Psoas muscle (tissue), 8 donors: ENCODE measurements around the gene ARNT2. TPM values are rescaled to one million over a fixed set of nuclear protein-coding genes. Genes with fewer than 3 reads are reported as not detected.

Experiments used
- ATAC-seq, 4 donors: fragments of 200-7000 bp; cut with Tn5 transposase; one replicate each; pipeline ENCODE4 v1.9.1; 2020; ENCODE audit warnings: moderate library complexity in 3 of 4, mild to moderate bottlenecking in 2 of 4
- DNase-seq, 2 donors: peaks; one replicate each; pipeline ENCODE4 v3.0.0-alpha.2; 2020
- H3K27ac ChIP-seq: fragments of 200-600 bp; one replicate; pipeline ENCODE4 v1.8.0; 2022
- H3K27me3 ChIP-seq, 3 donors: fragments of 200-600 bp in 1 of 3; one replicate each; pipeline versions ENCODE4 v1.6.1 to v1.8.0; 2013 to 2022; ENCODE audit warnings: low read length in 2 of 3, mild to moderate bottlenecking in 2 of 3, moderate library complexity in 1 of 3; ENCODE audit not compliant: insufficient read depth in 3 of 3
- H3K36me3 ChIP-seq, 2 donors: fragments of 200-600 bp in 1 of 2; one replicate each; pipeline versions ENCODE4 v1.6.1 to v1.8.0; 2013 to 2022; ENCODE audit warnings: low read depth in 1 of 2, mild to moderate bottlenecking in 1 of 2, moderate library complexity in 1 of 2; ENCODE audit not compliant: insufficient read depth in 1 of 2
- H3K4me1 ChIP-seq: fragments of 200-600 bp; one replicate; pipeline ENCODE4 v1.8.0; 2022
- H3K4me3 ChIP-seq: fragments of 200-600 bp; one replicate; pipeline ENCODE4 v1.8.0; 2022; ENCODE audit warnings: mild to moderate bottlenecking
- H3K9me3 ChIP-seq: fragments of 200-600 bp; one replicate; pipeline ENCODE4 v1.8.0; 2022
- WGBS, 3 donors: extraction: QIAGEN DNeasy Blood & Tissue Kit; methylation state at CpG; one replicate each; pipeline versions ENCODE4 v1.1.6 to v1.1.7; 2013; 5-methylcytosine and 5-hydroxymethylcytosine counted together
- intact Hi-C, 2 donors: fragments of 100-400 bp; cut with DNase I; formaldehyde crosslinking; loops; one replicate each; pipeline versions ENCODE4 v1.11.0 to v1.14.2; 2022
- polyA plus RNA-seq, 3 donors: library from polyadenylated mRNA; stranded (reverse); fragments of 200-250 nt; gene quantifications; one replicate each; pipeline ENCODE4 v1.2.3, GENCODE V29; 2013
- total RNA-seq, 4 donors: library from RNA; stranded (reverse); fragmentation: NEBNext Ultra II Directional in 2 of 4; extraction: Animal tissue kit (Norgen Biotek cat#: 25700) in 2 of 4; gene quantifications; one replicate each; pipeline versions ENCODE4 v1.2.1 to v1.2.4, GENCODE V29; 2021 to 2023
- TF ChIP-seq, protein P1 (sequence below): fragments of 200-600 bp; IDR thresholded peaks from one replicate; pipeline ENCODE4 v1.8.0; 2022; ENCODE audit warnings: antibody characterized with exemption
- donor health status: healthy with polysubstance abuse.
- donor health status: DM: no; HTN: no; CAD: no; lungs with moderate emphysema.
- donor health status: Bipolar disorder and iron deficiency.
- donor health status: healthy.
- donor health status: DM: yes; HTN: yes; CAD: no.
- donor health status: DM: no; HTN: no; CAD: no.
- donor health status: DM: no; HTN: no; CAD: no.
- donor health status: DM: yes; HTN: yes; CAD: no.

ARNT2 gene
- total and polyA plus RNA-seq, 7 donors, result 0.09 to 12.2 (median 4.4) TPM

DNA sequence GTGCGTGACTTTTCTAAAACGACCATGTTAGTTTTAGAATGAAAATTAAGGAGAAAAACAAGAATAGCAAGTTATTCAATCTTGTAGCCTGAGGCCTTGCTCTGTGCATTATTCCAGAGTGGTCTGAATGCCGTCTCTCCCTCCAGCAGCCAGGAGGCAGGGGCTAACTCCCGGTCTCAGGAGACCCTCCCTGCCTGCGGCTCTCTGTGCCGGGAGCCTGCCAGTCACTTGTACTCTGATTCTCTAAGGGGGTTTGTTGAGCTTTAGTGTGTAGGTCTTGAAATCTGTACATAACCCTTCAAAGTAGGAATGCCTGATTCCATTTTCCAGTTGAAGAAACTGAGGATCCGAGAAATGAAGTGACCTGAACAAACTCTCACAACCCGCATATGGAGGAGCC is 97.3 kb downstream of the ARNT2 start:
- TF ChIP-seq, protein P1, sequence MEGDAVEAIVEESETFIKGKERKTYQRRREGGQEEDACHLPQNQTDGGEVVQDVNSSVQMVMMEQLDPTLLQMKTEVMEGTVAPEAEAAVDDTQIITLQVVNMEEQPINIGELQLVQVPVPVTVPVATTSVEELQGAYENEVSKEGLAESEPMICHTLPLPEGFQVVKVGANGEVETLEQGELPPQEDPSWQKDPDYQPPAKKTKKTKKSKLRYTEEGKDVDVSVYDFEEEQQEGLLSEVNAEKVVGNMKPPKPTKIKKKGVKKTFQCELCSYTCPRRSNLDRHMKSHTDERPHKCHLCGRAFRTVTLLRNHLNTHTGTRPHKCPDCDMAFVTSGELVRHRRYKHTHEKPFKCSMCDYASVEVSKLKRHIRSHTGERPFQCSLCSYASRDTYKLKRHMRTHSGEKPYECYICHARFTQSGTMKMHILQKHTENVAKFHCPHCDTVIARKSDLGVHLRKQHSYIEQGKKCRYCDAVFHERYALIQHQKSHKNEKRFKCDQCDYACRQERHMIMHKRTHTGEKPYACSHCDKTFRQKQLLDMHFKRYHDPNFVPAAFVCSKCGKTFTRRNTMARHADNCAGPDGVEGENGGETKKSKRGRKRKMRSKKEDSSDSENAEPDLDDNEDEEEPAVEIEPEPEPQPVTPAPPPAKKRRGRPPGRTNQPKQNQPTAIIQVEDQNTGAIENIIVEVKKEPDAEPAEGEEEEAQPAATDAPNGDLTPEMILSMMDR, result no peak
- intact Hi-C loops, result no loop called here
- no peak overlapping the region for H3K4me3 ChIP-seq

DNA sequence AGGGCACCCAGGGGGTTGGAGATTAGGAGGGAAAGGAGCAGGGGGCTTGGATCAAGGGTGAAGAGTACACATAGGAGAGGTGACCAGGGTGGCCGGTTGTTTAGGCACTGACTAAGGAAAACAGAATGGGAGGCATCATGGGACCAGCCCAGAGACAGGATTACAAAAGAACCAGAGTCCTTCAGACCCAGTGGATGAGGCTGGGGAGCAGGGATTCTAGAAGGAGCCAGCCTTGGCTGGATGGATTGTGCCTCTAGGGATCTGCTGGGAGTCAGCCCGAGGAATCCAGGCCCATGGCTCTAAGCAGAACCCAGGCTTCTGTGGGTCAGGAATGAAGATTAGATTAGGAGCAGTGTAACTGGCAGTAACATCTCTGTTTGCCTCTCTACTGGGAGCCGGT is 98.6 kb downstream of the ARNT2 start:
- ATAC-seq, result no peak
- 68 to 95% (median 74%) methylated on average over 3 of the region's 3 CpGs for WGBS, 3 donors
- intact Hi-C loops, result no loop called here
- Histone ChIP-seq H3K36me3 (no peaks in the 10 kb centered on the region), H3K27ac (no peak overlapping the region), H3K4me1 (no peaks in the 10 kb centered on the region), H3K9me3 (no peaks in the 10 kb centered on the region), H3K27me3 (peaks cover 0 to 2% (median 0%) of the 10 kb centered on the region in 3 donors), H3K4me3 (no peak overlapping the region)
- TF ChIP-seq, protein P1, result no peak
- no peak for DNase-seq

More for the DNA sequence above, 97.3 kb downstream of the ARNT2 start:
- no peaks in the 10 kb centered on the region for H3K9me3 ChIP-seq
- 92 to 95% (median 94%) methylated on average over 8 of the region's 8 CpGs for WGBS, 3 donors
- H3K27ac ChIP-seq, result no peak overlapping the region
- H3K4me1 ChIP-seq, result no peaks in the 10 kb centered on the region
- ATAC-seq, result no peak
- H3K36me3 ChIP-seq, result no peaks in the 10 kb centered on the region
- no peak for DNase-seq
- H3K27me3 ChIP-seq, result peaks cover 0 to 2% (median 0%) of the 10 kb centered on the region in 3 donors

DNA sequence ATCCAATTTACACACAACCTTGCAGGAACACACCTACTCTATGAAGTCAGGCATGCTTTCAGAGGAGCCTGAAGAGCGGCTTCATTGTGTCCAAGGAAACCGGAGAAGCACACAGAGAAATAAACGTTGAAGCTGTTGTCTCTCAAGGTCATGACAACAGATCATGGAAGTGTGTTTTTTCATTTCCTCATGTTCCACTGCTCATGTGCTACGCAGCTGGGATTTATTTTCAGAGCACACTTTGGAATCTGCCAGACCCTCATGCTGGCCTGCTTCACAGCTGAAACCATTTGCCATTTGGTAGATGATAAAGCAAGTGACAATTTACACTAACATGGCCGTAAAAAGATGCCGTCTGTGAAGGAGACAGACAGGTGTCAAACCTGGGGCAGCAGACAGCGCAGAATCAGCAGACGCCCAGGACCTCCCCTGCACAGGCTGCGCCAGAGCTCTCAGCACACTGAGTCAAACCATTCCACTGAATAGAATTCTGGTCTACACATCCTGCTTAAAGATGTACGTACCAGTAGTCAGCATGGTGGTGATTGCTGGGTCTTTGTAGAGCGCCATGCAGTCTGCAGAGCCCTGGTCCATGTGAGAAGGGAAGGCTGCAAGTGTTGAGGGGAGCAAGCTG is 99.3 kb downstream of the ARNT2 start:
- ATAC-seq, result no peak
- peaks cover 0 to 3% of the 10 kb centered on the region in 2 donors for H3K36me3 ChIP-seq
- no peaks in the 10 kb centered on the region for H3K9me3 ChIP-seq
- no peak for DNase-seq
- H3K27ac ChIP-seq, result no peak overlapping the region
- WGBS, 3 donors, result 65 to 74% (median 71%) methylated on average over 11 of the region's 11 CpGs
- no peaks in the 10 kb centered on the region for H3K4me1 ChIP-seq
- TF ChIP-seq, protein P1, result no peak
- H3K27me3 ChIP-seq, result peaks cover 0 to 2% (median 0%) of the 10 kb centered on the region in 3 donors
- no peak overlapping the region for H3K4me3 ChIP-seq
- intact Hi-C loops, result no loop called here

DNA sequence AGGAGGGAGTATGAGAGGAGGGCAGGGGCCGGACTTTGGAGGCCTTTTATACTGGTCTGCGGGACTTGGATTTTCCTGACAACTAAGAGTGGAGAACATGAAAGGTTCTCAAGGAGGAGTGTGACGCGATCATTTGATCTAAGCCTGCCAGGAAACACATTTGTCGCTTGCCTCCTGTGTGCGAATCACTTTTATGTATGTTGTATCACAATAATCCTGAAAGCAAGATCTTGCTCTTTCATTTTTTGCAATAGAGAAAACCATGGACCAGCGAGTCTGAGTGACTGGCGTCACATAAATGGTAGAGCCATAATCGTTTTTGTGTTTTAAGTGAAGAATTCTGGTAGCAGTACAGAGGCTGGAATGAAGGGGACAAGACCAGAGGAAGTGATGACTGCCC is 100.7 kb downstream of the ARNT2 start:
- intact Hi-C loops, result no loop called here
- Histone ChIP-seq H3K4me1 (no peaks in the 10 kb centered on the region), H3K27ac (no peak overlapping the region), H3K27me3 (peaks cover 0 to 2% (median 0%) of the 10 kb centered on the region in 3 donors), H3K4me3 (no peak overlapping the region), H3K9me3 (no peaks in the 10 kb centered on the region), H3K36me3 (peaks cover 0 to 7% of the 10 kb centered on the region in 2 donors)
- no peak for DNase-seq
- 96 to 98% (median 98%) methylated on average over 9 of the region's 9 CpGs for WGBS, 3 donors
- TF ChIP-seq, protein P1, result no peak
- no peak for ATAC-seq
